Esophagus mucosa (tissue), 1 donor: ENCODE data around the gene EARS2. TPM values are rescaled to one million over a fixed set of nuclear protein-coding genes. Genes with fewer than 3 reads are reported as not detected.
"Not testable (repeated sequence)": the region's sequence is repeated elsewhere in the genome, so short reads cannot be mapped to it uniquely, and the experiment has no call there.

Experiments
- ATAC-seq: fragments of 200-7000 bp; cut with Tn5 transposase; one replicate; pipeline ENCODE4 v1.9.1; 2020
- total RNA-seq: library from RNA; stranded (reverse); gene quantifications from one replicate; pipeline ENCODE4 v1.2.4, GENCODE V29; 2023
- donor health status: DM: yes; HTN: yes; CAD: no.

The EARS2 gene
- total RNA-seq, 1 donor from 2014 or later = 13.5 TPM

- peak; percentile 64 for ATAC-seq
These were observed 52.5 kb downstream of the EARS2 start for GRCh38 chr16:23504453-23505179.

DNA sequence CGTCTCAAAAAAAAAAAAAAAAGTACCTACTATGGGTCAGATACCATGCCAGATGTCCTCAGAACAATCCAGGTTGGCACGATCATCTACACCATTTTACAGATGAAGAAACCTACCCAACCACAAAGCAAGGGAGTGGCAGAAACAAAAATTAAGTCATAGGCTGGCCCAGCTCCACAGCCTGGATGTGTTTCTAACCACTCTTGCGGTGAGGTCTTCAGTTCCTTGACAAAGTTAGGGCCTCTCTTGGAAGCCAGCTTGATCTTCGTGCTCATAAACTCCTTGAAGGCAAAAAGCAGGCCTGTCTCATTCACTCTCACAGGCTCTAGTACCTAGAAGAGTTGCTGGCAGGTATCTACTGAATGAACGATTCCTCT, 53.1 kb downstream of the EARS2 start:
- peak; percentile 54 for ATAC-seq

GRCh38 chr16:23502466-23502865, 54.7 kb downstream of the EARS2 start:
- no peak for ATAC-seq

- ATAC-seq = peak; percentile 7
These were observed 55.9 kb downstream of the EARS2 start for GRCh38 chr16:23501291-23501690.

DNA sequence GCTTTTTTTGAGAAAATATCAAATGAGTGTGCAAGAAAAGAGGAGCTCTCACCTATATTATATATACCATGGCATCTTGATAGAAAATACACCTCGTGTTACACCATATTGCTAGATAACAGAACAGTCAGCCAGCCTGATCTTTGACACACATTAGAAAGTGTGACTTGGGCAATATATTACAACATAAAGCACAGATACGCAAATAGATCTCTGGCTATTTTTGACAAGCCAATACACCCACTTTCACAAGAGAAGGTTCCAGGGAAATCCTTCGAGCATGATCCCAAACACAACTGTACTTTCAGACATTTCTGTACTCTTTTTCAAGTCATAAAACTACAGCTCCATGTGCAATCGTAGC, 56.3 kb downstream of the EARS2 start:
- no peak for ATAC-seq

DNA sequence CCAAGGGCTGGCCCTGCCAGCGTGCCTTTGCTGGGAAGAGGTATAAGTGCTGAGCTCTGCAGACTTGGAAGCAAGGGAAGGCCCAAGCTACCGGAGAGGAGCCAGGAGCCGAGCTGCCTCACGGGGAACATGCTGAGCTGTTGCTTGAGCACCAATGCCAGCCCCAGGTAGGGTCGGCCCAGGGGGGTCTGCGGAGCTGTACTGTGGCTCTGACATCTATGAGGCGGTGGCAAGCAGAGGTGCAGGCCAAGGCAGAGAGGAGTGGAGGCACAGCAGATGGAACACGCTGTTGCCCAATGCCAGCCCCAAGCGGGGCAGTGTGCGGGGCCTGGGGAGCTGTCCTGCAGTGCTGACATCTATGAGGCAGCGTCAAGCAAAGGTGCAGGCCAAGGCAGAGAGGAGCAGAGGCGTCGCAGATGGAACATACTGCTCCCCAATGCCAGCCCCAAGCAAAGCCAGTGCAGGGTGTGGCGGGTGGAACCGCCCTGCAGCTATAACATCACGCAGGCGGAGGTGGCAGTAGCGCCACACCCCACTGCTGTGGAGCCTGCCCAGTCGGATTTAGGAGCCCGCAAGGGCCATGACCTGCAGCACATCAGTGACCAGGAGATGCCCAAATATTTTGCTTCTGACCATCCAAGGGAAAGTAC, 56.8 kb downstream of the EARS2 start:
- peak; percentile 86 for ATAC-seq

- ATAC-seq = peak; percentile 27
These were observed 57.3 kb downstream of the EARS2 start for GRCh38 chr16:23499801-23500200.

DNA sequence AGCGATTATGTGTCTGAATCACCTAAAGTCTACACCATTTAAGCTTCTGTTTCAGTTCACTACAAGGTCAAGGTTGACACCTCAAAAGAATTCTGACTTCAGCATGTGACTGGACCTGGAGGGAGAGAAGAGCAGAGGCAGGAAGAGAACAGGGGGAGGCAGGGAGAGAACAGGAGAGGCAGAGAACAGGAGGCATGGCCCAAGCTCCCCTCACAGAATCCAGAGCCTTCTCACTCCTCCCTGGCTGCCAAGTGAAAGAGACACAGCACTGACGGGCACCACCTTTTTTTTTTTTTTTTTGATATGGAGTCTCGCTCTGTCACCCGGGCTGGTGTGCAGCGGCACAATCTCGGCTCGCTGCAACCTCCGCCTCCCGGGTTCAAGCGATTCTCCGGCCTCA, 58.3 kb downstream of the EARS2 start:
- peak; percentile 3 for ATAC-seq

- no peak for ATAC-seq
These were observed 59.6 kb downstream of the EARS2 start for GRCh38 chr16:23497543-23497868.

- peak; percentile 20 for ATAC-seq
These were observed 60.2 kb downstream of the EARS2 start for GRCh38 chr16:23496821-23497542.

DNA sequence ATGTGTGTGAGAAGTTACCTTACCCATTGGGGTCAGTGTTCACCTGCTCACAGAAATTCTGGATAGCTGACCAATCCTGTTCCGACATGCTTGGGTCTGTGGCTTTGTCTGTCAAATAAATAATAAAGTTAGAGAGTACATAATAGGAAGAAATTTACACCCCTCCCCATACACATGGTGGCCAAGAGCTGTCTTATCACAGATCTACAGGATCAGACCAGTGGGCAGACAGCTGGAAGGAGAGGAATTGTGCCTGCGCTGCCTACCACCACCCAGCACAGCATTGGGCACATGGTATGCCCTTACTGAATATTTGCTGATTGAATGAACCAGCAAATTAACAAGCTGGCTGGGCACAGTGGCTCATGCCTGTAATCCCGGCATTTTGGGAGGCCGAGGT, 61.5 kb downstream of the EARS2 start:
- no peak for ATAC-seq

DNA sequence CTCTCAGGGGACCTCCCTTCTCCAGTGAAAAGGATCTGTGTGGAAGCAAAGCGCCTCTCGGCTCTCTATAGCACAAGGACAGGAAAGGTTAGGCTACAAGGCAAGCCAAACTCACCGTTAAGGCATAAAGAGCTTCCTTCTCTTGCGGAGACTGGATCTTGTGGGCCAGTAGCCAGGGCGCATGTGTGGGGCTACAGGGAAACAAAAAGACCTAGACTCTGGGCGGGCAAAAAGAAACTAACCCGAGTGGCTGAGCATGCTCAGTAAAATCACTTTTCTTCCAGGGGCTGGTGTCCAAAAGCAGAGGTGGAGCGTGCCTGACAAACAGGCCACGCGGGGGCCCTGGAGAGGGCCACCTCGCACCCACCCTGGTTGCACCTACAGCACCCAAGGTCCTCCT, 63.0 kb downstream of the EARS2 start:
- ATAC-seq = no peak

DNA sequence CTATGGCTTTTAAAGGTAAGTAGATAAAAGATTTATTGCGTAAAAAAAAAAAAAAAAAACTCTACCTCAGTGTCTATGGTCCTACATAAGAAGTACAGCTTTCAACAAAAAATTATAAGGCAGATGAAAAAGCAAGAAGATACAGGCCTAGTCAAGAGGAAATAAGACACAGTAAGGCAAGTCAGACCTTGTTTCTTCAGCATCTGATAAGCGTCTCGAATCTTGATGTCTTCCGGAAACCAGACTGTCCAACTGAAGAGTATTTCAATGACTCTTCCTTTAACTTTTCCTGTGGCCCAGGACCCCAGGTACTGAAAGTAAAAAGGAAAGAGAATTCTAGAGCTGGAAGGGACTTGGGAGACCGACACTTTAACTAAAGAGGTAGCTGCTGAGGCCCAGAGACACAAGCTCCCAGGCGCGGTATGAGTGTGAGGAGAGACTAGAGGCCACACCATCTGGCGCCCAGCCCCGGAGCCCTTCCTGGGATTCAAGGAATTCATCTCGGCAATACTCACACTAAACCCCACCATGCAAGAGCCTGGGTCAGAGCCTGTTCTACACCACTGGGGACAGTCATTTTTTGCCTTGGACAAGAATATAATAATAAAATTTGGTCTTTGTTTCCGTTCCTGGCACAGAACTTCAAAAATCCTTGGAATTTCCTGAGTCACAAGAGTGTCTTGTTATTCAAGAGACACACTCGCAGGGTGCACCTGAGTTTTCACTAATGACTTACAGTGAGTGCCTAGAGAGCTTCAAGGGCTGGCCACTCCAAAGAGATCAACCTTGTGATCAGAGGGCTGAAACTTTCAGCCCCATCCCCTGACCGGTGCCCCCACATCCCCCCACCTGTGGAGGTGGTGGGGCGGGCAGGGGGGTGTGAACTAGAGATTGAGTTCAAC, 65.4 kb downstream of the EARS2 start:
- peak; percentile 37 for ATAC-seq

GRCh38 chr16:23486480-23486879, 70.7 kb downstream of the EARS2 start:
- ATAC-seq = peak; percentile 32

DNA sequence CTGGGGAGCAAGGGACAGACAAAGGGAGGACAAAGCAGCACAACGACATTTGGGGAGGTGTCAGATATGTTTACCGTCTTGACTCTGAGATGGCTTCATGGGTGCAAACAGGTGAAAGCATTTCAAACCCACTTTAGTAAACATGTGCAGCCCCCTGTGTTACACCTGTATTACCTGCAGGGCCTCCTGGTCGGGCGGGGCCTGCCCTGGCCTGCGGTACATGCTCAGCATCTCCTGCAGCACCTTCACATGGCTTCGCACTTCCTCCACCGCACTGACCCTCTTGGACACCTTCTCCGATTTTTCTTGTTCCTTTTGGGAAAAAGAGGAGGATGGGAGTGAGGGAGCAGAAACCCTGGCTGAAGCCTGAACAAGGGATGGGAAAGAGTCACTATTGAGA, 71.3 kb downstream of the EARS2 start:
- ATAC-seq = no peak

DNA sequence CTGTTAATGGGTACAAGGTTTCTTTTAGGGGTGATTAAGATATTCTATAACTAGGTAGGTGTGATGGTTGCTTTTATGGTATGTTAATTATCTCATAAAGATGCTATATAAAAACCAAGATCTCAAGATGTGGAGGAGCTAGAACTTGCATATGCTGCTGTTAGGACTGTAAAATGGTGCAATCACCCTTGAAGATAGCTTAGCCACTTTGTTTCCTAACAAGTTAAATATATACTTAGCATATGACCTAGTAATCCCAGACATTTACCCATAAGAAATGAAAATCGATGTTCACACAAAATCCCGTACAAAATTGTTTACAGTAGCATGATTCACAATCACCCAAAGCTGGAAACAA, 71.9 kb downstream of the EARS2 start:
- no peak for ATAC-seq

GRCh38 chr16:23484510-23485256, 72.5 kb downstream of the EARS2 start:
- ATAC-seq = no peak

DNA sequence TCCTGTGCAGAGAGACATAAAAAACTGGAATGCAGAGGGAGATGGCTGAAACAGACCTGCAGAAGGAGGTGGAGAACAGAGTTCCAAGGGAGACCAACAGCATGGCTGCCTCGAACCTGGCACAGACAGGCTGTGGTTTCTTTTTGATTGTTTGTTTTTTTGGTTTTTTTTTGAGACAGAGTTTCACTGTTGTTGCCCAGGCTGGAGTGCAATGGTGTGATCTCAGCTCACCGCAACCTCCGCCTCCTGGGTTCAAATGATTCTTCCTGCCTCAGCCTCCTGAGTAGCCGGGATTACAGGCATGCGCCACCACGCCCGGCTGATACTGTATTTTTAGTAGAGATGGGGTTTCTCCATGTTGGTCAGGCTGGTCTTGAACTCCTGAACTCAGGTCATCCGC, 73.7 kb downstream of the EARS2 start:
- ATAC-seq = not testable (repeated sequence)

- peak; percentile 12 for ATAC-seq
These were observed 74.4 kb downstream of the EARS2 start for GRCh38 chr16:23482778-23483177.

GRCh38 chr16:23480257-23480656, 76.9 kb downstream of the EARS2 start:
- ATAC-seq = no peak

GRCh38 chr16:23479138-23479537, 78.0 kb downstream of the EARS2 start:
- ATAC-seq = peak; percentile 15

DNA sequence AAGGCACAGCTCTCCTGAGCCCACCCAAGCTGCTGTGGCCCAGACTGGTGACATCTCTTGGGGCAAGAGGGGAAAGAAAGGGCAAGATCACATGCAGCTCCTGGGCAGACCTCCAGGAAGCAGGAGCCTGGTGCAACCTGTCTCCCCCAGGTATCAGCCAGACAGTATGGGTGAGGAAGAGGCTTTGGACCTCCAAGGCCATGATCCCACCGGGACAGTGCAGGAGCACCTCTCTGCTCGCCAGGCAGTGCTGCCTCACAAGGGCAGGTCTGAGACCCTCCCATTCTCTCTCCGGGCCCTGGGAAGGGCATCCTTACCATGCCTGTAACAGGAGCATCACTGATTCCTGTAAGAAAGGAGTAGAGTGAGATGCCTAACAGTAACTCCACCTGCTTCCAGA, 78.6 kb downstream of the EARS2 start:
- ATAC-seq = no peak
